PC-3 (cell line): Measurements from ENCODE around the gene CIAO2A.

Experiments
- CTCF ChIP-seq: fragments of 300-600 bp; sonication (generic); conservative IDR thresholded peaks from 2 replicates; pipeline ENCODE4 v1.5.1; 2017; ENCODE audit warnings: antibody characterized with exemption, low read depth, mild to moderate bottlenecking, low read length
- EZH2 ChIP-seq: fragments of 300-600 bp; sonication (generic); IDR thresholded peaks from one replicate; pipeline ENCODE4 v1.6.1; 2017; ENCODE audit warnings: antibody characterized with exemption, mild to moderate bottlenecking, low read length; ENCODE audit not compliant: unreplicated experiment
- EZH2phosphoT487 ChIP-seq: fragments of 300-600 bp; sonication (generic); IDR thresholded peaks from 2 replicates; pipeline ENCODE4 v1.6.1; 2018; ENCODE audit warnings: mild to moderate bottlenecking, antibody characterized with exemption, low read length, borderline replicate concordance

- TF ChIP-seq CTCF (no peak), EZH2 (no peak), EZH2phosphoT487 (no peak)
Measured at GRCh38 chr15:64137226-64137833, 43.7 kb upstream of the CIAO2A start.
